ENCODE data around the gene RAPGEF1. TPM values are rescaled to one million over a fixed set of nuclear protein-coding genes. Genes with fewer than 3 reads are reported as not detected.

RAPGEF1 gene
- total and polyA plus RNA-seq, 9 of the 15 experiments (the other 6 are each of a cell fraction or from before 2014, with no cell fraction given): 0.06 to 44.1 (median 19.9) TPM

- TF ChIP-seq ZNF444 (CRISPR knock-in tag; IDR thresholded peaks at IDR 0.05): no peak
- TF ChIP-seq DLX4 (CRISPR knock-in tag; IDR thresholded peaks at IDR 0.05): no peak
- TF ChIP-seq NR2C2 (CRISPR knock-in tag; IDR thresholded peaks at IDR 0.05): no peak
- peak; percentile 42; the same call in 1 of the 2 replicates for TF ChIP-seq NR2C2 (tag; IDR thresholded peaks at IDR 0.05)
- no peak for TF ChIP-seq BDP1 (IDR thresholded peaks at IDR 0.05; ENCODE audit: insufficient read depth, insufficient read length)
- no peak for TF ChIP-seq RHOXF2B (CRISPR knock-in tag; conservative IDR thresholded peaks at IDR 0.05)
- TF ChIP-seq HOMEZ (CRISPR knock-in tag; IDR thresholded peaks at IDR 0.05): no peak
- TF ChIP-seq MTA1 (IDR thresholded peaks at IDR 0.05; ENCODE audit: borderline replicate concordance): no peak
- TF ChIP-seq ZNF316 (IDR thresholded peaks at IDR 0.05): peak; percentile 58; the same call in 1 of the 2 replicates
- no peak for TF ChIP-seq SNRNP70 (optimal IDR thresholded peaks at IDR 0.05; ENCODE audit: low read depth, low read length)
- TF ChIP-seq MAZ (CRISPR knock-in tag; conservative IDR thresholded peaks at IDR 0.05 in 1 of 2, IDR thresholded peaks at IDR 0.05 in 1 of 2): peak; percentile 37 to 55; a peak in 2 of 4 replicates
- TF ChIP-seq NR2F6 (CRISPR knock-in tag; IDR thresholded peaks at IDR 0.05): no peak
- TF ChIP-seq CHD2 (IDR thresholded peaks at IDR 0.05; ENCODE audit: low read depth, low read length): no peak
- no peak for TF ChIP-seq THRB (CRISPR knock-in tag; conservative IDR thresholded peaks at IDR 0.05)
- peak; percentile 34; the same call in 1 of the 2 replicates for TF ChIP-seq DPF2 (IDR thresholded peaks at IDR 0.05)
- TF ChIP-seq RNF2 (IDR thresholded peaks at IDR 0.05): no peak
- TF ChIP-seq NBN (IDR thresholded peaks at IDR 0.05; ENCODE audit: low read depth): no peak
- no peak for TF ChIP-seq SPI1 (IDR thresholded peaks at IDR 0.05; ENCODE audit: borderline replicate concordance, low read depth, low read length)
- peak; percentile 48; the same call in 1 of the 2 replicates for TF ChIP-seq MAFF (IDR thresholded peaks at IDR 0.05; ENCODE audit: low read length)
- TF ChIP-seq ZFX (CRISPR knock-in tag; IDR thresholded peaks at IDR 0.05): no peak
Observed at GRCh38 chr9:131697908-131698617, 41.8 kb downstream of the RAPGEF1 start (continued).
